VCaP (cell line): ENCODE data around the gene IGSF1.

Source experiments
- H3K27ac ChIP-seq: fragments of 450-650 bp; 2 replicates; pipeline ENCODE4 v1.5.1; 2017
- CTCF ChIP-seq: fragments of 450-650 bp; conservative IDR thresholded peaks from 2 replicates; pipeline ENCODE4 v1.5.1; 2017; ENCODE audit warnings: mild to moderate bottlenecking, moderate library complexity

The IGSF1 gene

GRCh38 chrX:131308980-131309379, 19.9 kb upstream of the IGSF1 start:
- no peak overlapping the region for H3K27ac ChIP-seq
- no peak for TF ChIP-seq CTCF

- H3K27ac ChIP-seq = no peak overlapping the region
- TF ChIP-seq CTCF = no peak
These were observed 17.5 kb upstream of the IGSF1 start for GRCh38 chrX:131306601-131307000.

- no peak overlapping the region for H3K27ac ChIP-seq
- no peak for TF ChIP-seq CTCF
These were observed 16.8 kb upstream of the IGSF1 start for GRCh38 chrX:131305926-131306325.

- H3K27ac ChIP-seq = no peak overlapping the region
- TF ChIP-seq CTCF = no peak
These were observed 13.6 kb upstream of the IGSF1 start for GRCh38 chrX:131302701-131303100.

- TF ChIP-seq CTCF = no peak
- H3K27ac ChIP-seq = no peak overlapping the region
These were observed 12.0 kb upstream of the IGSF1 start for GRCh38 chrX:131301155-131301554.

GRCh38 chrX:131298846-131299245, 9.7 kb upstream of the IGSF1 start:
- no peak overlapping the region for H3K27ac ChIP-seq
- no peak for TF ChIP-seq CTCF

- no peak for TF ChIP-seq CTCF
- no peak overlapping the region for H3K27ac ChIP-seq
These were observed 8.9 kb upstream of the IGSF1 start for GRCh38 chrX:131298036-131298435.

- TF ChIP-seq CTCF = no peak
- H3K27ac ChIP-seq = no peak overlapping the region
These were observed 421 bp upstream of the IGSF1 start for GRCh38 chrX:131289527-131289926.
